HepG2 (cell line): ENCODE results near the gene ZNF79.

ENCODE experiments used
- ARID3A ChIP-seq: IDR thresholded peaks from 2 replicates; pipeline ENCODE4 v1.6.1; 2012; ENCODE audit warnings: low read depth, low read length, improper control_type of control experiment
- CHD2 ChIP-seq: IDR thresholded peaks from 2 replicates; pipeline ENCODE4 v1.6.1; 2011; ENCODE audit warnings: low read depth, low read length, improper control_type of control experiment
- KDM5B ChIP-seq: sonication (generic); formaldehyde crosslinking; IDR thresholded peaks from 2 replicates; pipeline ENCODE4 v1.4.0; 2020; ENCODE audit warnings: missing genetic modification reagents, mild to moderate bottlenecking, borderline replicate concordance
- POLR2A ChIP-seq, 2 experiments: IDR thresholded peaks; 2 replicates each; pipeline ENCODE4 v1.6.1; 2011; ENCODE audit warnings: low read depth in 2 of 2, low read length in 2 of 2, mild to moderate bottlenecking in 1 of 2, moderate library complexity in 1 of 2; ENCODE audit not compliant: insufficient read depth in 1 of 2
- PRDM15 ChIP-seq: sonication (generic); formaldehyde crosslinking; IDR thresholded peaks from 2 replicates; pipeline ENCODE4 v1.4.0; 2020; ENCODE audit warnings: missing genetic modification reagents
- SIN3A ChIP-seq: IDR thresholded peaks from 2 replicates; pipeline ENCODE4 v1.6.1; 2011; ENCODE audit warnings: low read depth, mild to moderate bottlenecking, control low read depth, low read length, borderline replicate concordance
- SP2 ChIP-seq: sonication (generic); formaldehyde crosslinking; IDR thresholded peaks from 2 replicates; pipeline ENCODE4 v1.5.1; 2020; ENCODE audit warnings: mild to moderate bottlenecking, missing genetic modification reagents
- ZBTB8A ChIP-seq: sonication (generic); formaldehyde crosslinking; IDR thresholded peaks from 2 replicates; pipeline ENCODE4 v1.4.0; 2020; ENCODE audit warnings: mild to moderate bottlenecking, low read depth, missing genetic modification reagents, borderline replicate concordance
- ZFP36 ChIP-seq: fragments of 150-350 bp; IDR thresholded peaks from 2 replicates; pipeline ENCODE4 v1.6.1; 2018; ENCODE audit warnings: borderline replicate concordance, low read length, low read depth; ENCODE audit not compliant: partially characterized antibody
- TF ChIP-seq, protein P1 (sequence below): sonication (generic); formaldehyde crosslinking; IDR thresholded peaks from 2 replicates; pipeline ENCODE4 v1.5.0; 2020; ENCODE audit warnings: mild to moderate bottlenecking, missing genetic modification reagents, moderate library complexity

DNA sequence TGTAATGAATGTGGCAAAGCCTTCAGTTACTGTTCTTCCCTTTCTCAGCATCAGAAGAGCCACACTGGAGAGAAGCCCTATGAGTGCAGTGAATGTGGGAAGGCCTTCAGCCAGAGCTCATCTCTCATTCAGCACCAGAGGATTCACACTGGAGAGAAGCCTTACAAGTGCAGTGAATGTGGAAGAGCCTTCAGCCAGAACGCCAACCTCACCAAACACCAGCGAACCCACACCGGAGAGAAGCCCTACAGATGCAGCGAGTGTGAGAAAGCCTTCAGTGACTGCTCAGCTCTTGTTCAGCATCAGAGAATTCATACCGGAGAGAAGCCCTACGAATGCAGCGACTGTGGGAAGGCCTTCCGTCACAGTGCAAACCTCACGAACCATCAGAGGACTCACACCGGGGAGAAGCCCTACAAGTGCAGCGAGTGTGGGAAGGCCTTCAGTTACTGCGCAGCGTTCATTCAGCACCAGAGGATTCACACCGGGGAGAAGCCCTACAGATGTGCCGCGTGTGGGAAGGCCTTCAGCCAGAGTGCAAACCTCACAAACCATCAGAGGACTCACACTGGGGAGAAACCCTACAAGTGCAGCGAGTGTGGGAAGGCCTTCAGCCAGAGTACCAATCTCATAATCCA lies 20.2 kb downstream of the ZNF79 start:
- TF ChIP-seq CHD2 (no peak), ZFP36 (no peak), POLR2A (IDR thresholded peaks at IDR 0.05; ENCODE audit: insufficient read depth in 1 of 2, low read depth in 2 of 2, low read length in 2 of 2) (no peak; a peak in 2 of 4 replicates), PRDM15 (CRISPR knock-in tag) (no peak), SP2 (no peak), KDM5B (CRISPR knock-in tag) (no peak), ZBTB8A (CRISPR knock-in tag) (no peak), ARID3A (no peak), SIN3A (no peak)
- TF ChIP-seq, protein P1, sequence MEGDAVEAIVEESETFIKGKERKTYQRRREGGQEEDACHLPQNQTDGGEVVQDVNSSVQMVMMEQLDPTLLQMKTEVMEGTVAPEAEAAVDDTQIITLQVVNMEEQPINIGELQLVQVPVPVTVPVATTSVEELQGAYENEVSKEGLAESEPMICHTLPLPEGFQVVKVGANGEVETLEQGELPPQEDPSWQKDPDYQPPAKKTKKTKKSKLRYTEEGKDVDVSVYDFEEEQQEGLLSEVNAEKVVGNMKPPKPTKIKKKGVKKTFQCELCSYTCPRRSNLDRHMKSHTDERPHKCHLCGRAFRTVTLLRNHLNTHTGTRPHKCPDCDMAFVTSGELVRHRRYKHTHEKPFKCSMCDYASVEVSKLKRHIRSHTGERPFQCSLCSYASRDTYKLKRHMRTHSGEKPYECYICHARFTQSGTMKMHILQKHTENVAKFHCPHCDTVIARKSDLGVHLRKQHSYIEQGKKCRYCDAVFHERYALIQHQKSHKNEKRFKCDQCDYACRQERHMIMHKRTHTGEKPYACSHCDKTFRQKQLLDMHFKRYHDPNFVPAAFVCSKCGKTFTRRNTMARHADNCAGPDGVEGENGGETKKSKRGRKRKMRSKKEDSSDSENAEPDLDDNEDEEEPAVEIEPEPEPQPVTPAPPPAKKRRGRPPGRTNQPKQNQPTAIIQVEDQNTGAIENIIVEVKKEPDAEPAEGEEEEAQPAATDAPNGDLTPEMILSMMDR: no peak
